Subcutaneous adipose tissue (tissue), 4 donors: Measurements from ENCODE around the gene CHL1. TPM values are rescaled to one million over a fixed set of nuclear protein-coding genes. Genes with fewer than 3 reads are reported as not detected.

Source experiments
- total RNA-seq, 4 donors: library from RNA; depleted of rRNA; stranded (reverse); fragments of >200 nt; gene quantifications; one replicate each; pipeline ENCODE4 v1.1.0, GENCODE V29; 2016
- TF ChIP-seq, protein P1 (sequence below): fragments of 450-650 bp; IDR thresholded peaks from one replicate; pipeline ENCODE4 v1.5.1; 2016; ENCODE audit warnings: low read depth, mild to moderate bottlenecking, control low read depth, antibody characterized with exemption, moderate library complexity

The CHL1 gene
- total RNA-seq, 4 donors from 2014 or later = 34.4 to 173 (median 45.5) TPM

DNA sequence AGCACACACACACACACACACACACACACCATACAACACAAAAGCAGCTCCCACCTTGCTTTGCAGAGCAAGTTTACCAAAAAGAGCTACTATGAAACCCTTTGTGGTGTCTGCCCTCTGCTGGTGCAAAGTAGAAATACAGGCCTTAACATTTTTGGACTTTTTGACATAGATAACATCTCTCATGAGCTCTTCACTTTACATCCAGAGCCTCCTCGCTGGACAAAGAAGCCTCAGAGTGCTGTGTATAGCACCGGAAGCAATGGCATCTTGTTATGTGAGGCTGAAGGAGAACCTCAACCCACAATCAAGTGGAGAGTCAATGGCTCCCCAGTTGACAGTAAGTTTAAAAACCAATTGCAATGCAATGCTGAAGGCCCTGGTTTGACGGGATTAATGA, 157.9 kb downstream of the CHL1 start:
- TF ChIP-seq, protein P1, sequence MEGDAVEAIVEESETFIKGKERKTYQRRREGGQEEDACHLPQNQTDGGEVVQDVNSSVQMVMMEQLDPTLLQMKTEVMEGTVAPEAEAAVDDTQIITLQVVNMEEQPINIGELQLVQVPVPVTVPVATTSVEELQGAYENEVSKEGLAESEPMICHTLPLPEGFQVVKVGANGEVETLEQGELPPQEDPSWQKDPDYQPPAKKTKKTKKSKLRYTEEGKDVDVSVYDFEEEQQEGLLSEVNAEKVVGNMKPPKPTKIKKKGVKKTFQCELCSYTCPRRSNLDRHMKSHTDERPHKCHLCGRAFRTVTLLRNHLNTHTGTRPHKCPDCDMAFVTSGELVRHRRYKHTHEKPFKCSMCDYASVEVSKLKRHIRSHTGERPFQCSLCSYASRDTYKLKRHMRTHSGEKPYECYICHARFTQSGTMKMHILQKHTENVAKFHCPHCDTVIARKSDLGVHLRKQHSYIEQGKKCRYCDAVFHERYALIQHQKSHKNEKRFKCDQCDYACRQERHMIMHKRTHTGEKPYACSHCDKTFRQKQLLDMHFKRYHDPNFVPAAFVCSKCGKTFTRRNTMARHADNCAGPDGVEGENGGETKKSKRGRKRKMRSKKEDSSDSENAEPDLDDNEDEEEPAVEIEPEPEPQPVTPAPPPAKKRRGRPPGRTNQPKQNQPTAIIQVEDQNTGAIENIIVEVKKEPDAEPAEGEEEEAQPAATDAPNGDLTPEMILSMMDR = no peak

DNA sequence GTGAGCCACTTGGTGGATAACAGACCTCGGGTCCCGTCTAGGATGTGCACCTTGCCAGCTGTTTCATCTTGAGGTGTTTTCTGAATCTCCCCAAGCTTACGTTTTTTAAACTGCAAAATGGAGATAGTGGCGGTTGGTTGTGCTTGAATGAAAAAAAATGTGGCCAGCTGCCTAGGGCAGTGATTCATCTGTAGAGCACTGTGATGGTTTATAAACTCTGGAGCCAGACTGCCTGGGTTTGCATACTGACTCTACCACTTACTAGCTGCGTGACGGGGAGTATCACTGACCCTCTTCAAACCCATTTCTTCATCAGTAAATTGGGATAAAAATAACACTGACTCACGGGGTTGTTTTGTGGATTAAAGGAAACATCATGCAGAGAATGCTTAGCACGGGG, 159.1 kb downstream of the CHL1 start:
- TF ChIP-seq, protein P1 = no peak

DNA sequence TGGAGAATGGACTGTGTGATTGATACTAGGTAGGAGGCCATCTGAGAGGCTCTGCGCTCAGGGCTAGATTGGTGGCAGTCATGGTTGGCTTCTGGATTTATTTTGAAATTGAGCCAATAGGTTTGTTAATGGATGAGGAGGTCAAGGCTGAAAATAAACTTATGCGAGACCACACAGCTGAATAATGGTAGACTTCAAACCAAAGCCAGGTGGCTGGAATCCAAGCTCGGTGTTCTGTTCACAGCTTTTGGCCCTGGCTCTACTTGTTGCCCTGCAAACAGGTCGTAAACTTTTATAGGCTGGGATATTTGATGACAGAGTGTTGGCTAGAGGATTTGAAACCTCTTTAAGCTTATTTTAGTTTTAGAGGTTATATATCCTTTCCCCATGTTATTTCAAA, 160.4 kb downstream of the CHL1 start:
- TF ChIP-seq, protein P1 = no peak

DNA sequence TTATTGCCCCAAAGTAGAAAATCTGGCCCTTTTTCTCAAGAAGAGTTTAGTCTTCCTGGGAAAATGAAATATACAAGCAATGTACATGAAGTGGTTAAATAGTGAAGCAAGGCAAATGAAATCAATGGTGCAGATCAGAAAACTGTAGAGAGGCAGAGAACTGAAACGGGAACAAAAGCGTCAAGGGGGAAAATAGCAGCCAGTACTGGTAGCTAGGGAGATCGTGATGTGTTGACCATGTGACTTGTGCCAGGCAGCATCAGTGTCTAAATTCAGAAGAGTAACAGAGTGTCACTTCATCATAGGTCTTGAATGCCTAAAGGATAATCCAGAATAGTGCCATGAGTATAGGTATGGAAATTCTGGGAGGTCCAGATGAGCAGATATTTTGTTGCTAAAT, 163.1 kb downstream of the CHL1 start:
- TF ChIP-seq, protein P1 = no peak

DNA sequence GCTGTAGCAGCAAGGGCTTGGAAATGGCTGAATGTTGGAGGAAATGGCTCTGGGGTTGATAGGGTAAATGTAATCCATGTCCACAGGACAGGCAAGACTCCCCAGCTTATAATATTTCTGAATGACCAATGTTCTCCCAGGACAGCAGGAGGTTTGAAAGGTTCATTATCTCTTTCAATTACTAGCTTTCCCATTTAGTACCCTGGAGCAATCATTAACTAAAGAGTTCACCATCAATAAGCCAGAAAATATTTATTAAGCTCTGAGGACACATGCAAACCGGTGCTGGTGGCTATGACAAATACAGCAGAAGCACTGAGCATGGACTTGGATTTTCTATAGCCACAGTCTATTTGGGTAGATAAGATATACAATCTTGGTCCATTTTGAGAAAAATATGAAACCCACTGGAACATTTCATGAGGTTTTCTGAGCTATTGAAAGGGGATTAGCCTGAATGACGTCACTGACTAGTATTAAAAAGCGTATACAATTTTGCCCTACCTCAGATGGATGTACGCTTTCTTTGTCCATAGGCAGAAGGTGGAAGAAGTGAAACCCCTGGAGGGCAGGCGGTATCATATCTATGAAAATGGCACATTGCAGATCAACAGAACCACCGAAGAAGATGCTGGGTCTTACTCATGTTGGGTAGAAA, 166.2 kb downstream of the CHL1 start:
- TF ChIP-seq, protein P1 = no peak

DNA sequence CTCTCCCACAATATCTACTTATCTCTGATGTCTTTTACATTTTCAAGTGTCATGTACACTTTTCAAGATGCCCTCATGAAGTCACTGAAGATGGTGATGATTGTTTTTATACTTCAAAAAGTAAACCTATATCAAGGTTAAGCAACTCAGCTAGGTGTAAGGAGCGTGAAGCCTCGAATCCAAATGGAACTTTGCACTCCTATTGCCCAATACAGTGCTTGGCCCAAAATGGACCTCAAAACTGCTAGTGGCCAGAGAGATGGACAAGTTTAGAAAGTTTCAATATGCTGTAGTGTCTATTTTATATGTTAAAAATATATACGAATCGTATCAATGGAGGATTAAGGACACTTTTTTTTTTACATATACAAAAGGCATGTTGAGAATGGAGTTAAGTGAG, 167.7 kb downstream of the CHL1 start:
- TF ChIP-seq, protein P1 = no peak

DNA sequence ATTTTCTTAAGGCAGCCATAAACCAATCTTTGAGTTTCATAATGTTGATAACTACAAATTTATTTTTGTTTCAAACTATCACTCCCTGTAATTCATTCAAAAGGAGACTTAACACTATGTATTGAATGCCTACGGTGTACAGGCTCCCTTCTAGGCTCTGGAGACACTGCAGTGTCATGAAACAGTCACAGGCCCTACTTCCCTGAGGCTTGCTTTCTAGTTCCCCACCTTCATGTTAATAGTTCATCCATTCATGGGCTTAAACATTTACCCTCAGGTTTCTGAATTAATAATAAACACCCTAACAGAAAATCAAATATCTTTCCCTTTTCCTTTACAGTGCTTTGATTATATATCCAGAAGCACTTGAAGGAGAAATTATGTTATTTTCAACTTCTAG, 168.7 kb downstream of the CHL1 start:
- TF ChIP-seq, protein P1 = no peak
